NCI-H748 (cell line): ENCODE measurements around the gene GPRC5C.

ENCODE experiments used
- DNase-seq: peaks from one replicate; lab custom pipeline; 2025; ENCODE audit not compliant: unreplicated experiment; lab: John Stamatoyannopoulos, UW

Gene GPRC5C

DNA sequence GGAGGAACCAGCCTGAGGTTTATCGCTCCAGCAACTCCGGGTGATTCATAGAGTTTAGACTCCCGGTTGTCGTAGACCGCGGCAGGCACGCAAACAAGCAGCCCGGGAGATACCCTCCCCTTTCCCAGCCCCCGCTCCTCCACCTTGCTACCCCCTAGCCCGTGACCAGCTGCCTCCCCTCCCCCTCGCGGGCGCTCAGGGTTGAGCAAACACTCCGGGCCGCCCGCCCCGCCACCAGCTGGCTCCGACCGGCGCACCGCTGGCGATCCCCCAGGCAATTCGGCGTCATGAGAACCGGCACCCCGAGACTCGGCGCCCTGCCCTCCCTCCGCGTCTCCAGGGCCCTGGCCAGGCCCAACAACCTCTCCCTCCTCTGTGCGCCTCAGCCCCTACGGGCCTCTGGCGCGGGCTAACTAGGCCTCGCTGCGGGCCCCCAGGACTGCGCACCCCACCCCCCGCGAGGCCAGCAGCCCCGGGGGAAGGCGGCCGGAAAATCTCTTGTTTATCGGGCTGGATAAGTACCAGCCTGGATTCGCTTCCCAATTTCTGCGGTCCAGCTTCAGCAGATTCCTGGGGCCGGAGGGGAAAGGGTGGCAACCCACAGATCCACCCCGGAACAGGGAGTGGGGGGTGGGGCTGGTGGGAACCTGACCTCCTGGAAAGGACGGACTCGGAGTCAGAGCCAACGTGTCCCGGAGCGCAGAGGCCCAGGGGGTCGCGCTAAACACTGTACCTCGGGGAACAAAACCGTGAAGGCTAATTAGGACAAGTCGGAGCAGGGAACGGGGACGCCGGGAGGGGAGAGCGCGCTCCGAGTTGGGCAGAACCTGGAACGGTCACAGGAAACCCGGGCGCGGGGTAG lies 951 bp upstream of the GPRC5C start:
- peak; percentile 78 for DNase-seq

GRCh38 chr17:74432424-74432690 lies 469 bp downstream of the GPRC5C start:
- peak; percentile 34 for DNase-seq

DNA sequence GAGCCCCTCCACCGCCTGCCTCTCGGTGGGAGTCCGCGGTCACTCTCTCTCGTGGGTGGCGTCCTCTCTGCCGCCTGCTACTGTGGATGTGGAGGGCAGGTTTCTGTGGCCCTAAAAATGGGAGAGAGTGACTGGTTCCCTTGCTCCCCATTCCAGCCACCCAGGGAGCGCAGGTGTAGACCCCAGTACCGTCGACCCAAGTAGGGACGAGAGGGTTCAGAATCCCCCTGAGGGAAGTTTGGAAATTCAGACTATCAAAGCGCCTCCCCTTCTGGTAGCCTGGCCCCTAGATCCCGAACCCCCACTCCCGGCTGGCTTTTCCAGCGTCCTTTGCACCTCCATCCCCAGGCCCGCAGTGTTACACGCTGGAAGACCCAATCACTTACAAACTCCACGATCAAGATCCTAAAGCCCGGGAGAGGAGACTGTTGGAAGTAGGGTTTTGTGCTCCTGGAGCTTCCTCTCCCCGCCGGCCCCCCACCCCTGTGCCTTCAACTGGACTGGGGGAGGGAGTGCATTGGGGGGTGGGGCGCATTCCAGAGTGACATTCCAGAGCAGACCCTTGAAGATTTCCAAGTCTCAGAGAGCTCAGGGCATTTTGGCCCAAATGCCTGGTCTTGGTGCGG lies 991 bp downstream of the GPRC5C start:
- no peak for DNase-seq

DNA sequence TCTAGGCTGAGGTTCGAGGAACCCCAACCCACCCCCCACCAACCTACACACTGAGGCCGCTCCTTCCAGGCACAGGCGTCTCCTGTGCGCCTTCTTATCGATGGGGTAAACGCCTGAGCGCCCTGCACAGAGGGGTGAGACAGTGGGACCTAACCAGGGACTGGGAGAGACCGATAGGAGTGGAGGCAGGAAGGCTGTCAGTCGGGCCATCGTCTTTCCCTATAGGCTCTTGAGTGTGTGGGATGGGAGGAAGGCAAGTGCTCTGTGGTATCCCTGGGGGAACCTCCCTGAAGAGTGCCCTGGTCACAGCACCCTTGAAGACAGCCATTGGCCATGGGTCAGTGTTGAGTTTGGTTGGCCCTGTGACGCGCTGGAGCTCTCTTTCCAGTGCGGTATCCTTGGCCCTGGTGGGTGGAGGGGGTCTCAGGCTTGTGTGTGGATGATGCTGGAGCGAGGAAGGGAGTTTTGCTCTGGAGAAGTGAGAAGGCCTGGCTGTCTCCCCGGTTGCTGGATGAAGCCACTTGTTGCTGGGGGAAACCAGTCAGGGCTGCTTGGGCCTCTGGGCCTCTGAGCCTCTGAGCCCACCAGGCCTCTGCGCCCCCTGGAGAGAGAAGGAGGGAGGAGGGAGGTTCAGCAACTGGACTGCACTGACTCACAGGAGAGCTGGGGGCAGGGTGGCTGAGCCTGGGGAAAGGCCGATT lies 1.7 kb downstream of the GPRC5C start:
- no peak for DNase-seq

- no peak for DNase-seq
Measured at GRCh38 chr17:74435775-74436359, 4.0 kb downstream of the GPRC5C start.

DNA sequence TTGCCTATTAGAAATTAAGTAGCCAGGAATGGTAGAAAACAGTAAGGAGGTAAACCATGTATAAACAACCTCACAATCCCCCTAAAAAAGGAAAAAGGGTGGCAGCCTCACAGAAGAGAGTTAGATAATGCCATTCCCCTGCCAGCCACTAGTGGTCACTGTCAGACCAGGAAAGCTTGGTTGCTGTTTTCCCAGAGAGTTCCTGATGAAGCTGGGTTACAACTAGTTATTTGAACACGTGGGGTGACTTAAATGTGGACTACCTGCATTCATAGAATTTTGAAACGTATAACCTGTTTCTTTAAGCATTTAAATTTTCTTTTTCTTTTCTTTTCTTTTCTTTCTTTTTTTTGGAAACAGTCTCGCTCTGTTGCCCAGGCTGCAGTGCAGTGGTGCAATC lies 5.8 kb downstream of the GPRC5C start:
- DNase-seq = peak; percentile 6

- no peak for DNase-seq
Measured at GRCh38 chr17:74439691-74440567, 8.0 kb downstream of the GPRC5C start.

GRCh38 chr17:74441537-74441936 lies 9.6 kb downstream of the GPRC5C start:
- DNase-seq = no peak

DNA sequence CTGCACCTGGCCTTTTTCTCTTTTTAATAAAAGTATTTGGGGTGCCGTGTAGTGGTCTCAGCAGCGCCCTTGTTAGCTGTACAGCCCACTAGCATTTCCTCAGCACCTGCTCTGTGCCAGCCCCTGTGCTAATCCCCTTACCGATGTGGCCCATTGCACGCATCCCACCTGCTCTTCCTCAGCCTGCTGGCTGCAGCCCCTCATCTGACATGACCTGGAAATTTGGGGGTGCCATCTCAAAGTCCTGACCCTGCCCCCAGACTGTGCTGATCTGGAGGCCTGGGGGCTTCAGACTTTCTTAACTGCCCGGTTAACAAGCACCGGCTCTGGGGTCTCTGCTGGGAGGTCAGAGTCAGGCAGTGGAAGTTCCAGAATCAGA lies 10.4 kb downstream of the GPRC5C start:
- no peak for DNase-seq

GRCh38 chr17:74442670-74443515 lies 11.0 kb downstream of the GPRC5C start:
- peak; percentile 30 for DNase-seq

DNA sequence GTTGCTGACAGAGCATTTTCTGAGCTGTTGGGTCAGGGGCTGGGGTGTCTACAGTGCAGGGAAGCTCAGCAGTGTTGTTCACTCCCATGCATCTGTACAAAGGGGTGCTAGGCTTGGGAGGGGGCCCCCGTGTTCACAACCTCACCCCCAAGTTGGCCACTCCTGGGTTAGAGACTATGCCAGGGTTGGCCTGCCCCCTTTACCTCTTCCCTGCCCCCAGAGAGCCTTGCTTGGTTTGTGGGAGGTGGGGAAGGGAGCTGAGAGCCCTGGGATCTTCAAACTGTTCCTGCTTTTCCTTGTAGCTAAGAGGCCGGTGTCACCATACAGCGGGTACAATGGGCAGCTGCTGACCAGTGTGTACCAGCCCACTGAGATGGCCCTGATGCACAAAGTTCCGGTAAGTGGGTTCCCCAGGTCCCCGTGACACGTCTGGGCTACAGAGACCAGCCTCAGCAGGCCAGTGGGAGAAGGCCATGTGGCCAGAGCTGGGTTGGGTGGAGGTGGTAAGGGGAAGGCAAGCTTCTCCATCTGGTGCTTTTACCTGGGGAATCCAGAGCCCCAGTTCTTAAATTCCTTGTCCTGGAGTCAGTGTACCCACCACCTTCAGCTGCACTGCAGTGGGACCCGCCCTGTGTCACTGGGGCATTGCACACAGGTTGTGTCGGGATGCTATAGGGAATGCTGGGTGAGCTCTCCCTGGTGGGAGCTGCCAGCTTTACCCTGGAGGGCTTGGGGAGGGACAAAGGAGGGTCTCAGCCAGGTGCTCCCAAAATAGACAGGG lies 11.8 kb downstream of the GPRC5C start:
- DNase-seq = no peak

- DNase-seq = no peak
Measured at GRCh38 chr17:74444406-74444805, 12.5 kb downstream of the GPRC5C start.

DNA sequence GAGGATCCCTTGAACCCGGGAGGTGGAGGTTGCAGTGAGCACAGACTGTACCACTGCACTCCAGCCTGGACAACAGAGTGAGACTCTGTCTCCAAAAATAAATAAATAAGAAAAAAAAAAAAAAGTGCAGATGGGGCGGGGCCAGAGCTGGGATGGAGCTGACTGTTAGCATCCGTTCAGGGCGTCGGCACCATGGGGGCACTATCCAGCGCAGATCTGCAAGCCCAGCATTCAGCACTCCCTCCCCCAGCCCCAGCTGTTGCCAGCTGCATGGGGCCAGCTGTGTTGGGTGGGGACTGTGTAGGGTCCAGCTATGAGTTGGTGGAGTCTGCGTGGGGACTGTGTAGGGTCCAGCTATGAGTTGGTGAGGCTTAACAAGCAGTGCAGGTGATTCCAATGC lies 13.3 kb downstream of the GPRC5C start:
- DNase-seq = no peak

DNA sequence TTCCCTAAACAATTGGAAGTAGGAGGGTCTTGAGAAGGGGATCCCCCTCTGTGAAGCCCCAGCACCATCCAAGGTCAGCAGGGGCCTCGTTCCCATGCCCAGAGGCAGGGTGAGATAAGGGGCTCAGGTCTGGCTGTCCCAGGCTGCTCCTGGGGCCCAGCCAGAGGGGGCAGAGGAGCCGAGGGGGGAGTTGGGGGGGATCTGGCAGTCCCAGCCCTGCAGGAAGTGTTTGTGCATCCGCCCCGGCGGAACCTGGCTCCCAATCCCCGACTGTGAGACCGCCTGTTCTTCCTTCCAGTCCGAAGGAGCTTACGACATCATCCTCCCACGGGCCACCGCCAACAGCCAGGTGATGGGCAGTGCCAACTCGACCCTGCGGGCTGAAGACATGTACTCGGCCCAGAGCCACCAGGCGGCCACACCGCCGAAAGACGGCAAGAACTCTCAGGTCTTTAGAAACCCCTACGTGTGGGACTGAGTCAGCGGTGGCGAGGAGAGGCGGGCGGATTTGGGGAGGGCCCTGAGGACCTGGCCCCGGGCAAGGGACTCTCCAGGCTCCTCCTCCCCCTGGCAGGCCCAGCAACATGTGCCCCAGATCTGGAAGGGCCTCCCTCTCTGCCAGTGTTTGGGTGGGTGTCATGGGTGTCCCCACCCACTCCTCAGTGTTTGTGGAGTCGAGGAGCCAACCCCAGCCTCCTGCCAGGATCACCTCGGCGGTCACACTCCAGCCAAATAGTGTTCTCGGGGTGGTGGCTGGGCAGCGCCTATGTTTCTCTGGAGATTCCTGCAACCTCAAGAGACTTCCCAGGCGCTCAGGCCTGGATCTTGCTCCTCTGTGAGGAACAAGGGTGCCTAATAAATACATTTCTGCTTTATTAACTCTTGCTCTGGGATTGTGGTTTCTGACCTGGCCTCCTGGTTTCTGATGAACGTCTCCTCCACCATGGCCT lies 14.9 kb downstream of the GPRC5C start:
- DNase-seq = no peak

DNA sequence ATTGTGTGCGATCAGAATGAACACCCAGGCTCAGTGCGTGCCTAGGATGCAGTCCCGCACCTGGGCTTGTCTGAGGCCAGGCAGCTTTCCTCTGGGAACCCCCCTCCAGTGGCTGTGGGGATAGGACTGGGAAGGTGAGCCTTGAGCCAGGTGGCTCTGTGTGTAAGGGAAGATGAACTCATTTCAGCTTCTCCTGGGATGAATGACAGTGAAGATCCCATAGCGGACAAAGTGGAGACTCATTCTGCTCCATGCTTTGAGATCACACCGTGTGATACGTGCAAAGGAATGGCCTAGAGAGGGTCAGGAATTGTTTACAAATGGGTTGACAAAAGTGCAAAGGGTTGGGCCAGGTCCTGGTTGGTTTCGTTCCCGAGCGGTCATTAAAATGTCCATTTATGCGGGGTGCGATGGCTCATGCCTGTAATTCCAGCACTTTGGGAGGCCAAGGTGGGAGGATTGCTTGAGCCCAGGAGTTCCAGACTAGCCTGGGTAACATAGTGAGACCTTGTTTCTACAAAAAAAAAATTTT lies 15.8 kb downstream of the GPRC5C start:
- no peak for DNase-seq

DNA sequence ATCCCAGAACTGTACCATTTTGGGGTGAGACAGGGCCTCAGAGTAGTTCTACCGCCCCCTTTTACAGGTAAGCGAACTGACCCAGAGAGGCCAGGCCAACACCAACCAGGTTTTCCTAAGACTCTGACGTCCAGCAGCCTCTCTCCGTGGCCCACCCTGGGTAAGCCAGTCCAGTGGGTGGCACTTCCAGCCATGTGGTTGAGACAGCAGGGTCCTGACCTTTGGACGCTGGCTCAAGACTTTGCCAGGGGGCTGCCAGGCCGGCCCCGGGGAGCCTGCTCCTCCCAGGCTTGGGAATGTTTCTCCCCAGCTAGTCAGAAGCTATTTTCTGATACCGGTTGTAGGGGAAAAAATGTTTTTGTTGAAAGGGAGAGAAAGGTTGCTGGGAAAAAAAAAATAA lies 16.9 kb downstream of the GPRC5C start:
- no peak for DNase-seq

DNA sequence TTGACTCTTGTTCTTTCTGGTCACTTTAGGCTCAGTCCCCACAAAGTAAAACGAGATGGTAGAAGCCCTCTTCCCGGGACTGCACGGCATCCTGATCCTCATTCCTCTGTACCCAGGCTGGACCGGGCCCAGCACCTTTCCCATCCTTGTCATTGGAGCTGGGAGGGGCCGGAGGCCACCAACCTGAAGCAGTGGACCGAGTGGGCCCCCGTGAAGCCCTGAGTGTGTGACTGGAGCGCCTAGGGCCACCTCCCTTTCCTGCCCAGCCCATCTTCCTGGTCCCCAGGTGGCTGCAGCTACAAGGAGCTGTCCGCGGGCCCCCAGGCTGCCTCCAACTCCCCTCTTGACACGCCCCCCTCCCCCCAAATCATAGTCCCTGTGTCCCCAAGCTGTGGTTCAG lies 17.4 kb downstream of the GPRC5C start:
- DNase-seq = no peak

DNA sequence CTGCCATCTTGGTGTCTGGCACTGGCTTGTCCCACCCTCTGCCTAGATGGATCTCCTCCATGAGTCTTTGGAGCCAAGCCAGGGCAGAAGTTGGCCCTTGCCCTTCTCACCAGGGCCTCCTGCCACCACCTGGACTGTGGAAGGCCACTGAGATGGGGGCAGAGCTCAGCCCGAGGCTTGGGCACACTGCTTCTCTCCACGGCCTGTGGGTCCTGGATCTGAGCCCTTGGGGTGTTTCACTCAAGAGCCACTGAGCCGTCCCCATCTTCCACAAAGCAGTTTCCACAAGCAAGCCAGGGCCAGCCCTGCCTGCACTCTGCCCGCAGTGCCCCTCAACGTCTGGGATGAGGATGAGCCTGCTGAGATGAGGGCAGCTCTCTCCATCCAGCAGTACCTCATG lies 17.9 kb downstream of the GPRC5C start:
- DNase-seq = no peak
